ENCODE measurements around the gene ATP2B1. TPM values are rescaled to one million over a fixed set of nuclear protein-coding genes. Genes with fewer than 3 reads are reported as not detected.

The ATP2B1 gene
- total and polyA plus RNA-seq, 2 of the 13 experiments (the other 11 are each of a cell fraction or from before 2014, with no cell fraction given) = 12.1 to 60.2 TPM

DNA sequence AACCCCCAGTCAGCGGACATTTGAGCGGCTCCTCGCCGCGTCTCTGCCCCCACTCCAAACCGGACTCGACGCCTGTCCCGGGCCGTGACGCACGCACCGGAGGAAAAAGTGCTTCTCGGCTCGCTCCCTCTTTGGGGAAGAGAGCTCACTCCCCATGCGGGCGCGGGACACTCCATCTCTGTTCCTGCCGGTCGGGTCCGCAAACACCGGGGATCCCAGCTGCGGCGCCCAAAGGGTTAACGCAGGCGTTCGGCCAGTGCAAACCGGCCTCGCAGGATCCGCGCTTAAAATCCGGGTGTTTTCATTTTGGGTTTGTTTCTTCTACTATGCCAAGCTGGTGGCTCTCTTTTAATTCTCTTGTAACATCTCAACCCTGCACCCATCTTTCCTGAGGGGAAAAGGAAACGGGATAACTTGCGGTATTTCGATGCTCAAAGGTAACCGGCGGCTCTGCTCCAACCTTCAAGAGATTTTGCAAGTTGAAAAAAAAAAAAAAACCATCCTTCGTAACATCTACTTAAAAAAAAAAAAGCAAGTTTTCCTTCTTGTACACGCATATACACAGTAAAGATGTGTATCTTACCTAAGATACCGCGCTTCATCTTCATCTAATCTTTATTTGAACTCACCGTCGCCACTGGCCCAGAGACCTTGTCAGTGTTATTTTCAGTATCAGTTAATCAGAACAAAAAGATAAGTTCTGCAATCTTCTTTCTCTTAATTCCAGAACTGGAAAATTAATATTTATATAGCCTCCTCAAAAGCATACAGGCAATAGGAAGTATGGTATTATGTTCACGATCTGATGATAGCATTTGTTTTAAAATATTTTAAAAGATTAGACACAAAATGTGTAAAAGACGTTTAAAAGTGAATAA lies 1.6 kb upstream of the ATP2B1 start (continued):
- TF ChIP-seq GLI4 (CRISPR knock-in tag; IDR thresholded peaks at IDR 0.05; ENCODE audit: borderline replicate concordance) (no peak), THAP11 (CRISPR knock-in tag; IDR thresholded peaks at IDR 0.05) (no peak), REL (CRISPR knock-in tag; conservative IDR thresholded peaks at IDR 0.05) (no peak), ZNF333 (CRISPR knock-in tag; IDR thresholded peaks at IDR 0.05; ENCODE audit: borderline replicate concordance) (no peak; the same call in 1 of the 2 replicates), ZFP90 (CRISPR knock-in tag; IDR thresholded peaks at IDR 0.05; ENCODE audit: borderline replicate concordance) (peak; percentile 30; the same call in 1 of the 2 replicates), MYNN (CRISPR knock-in tag; IDR thresholded peaks at IDR 0.05; ENCODE audit: low read depth) (no peak), ZBTB7A (CRISPR knock-in tag; IDR thresholded peaks at IDR 0.05) (no peak), HOXA9 (CRISPR knock-in tag; IDR thresholded peaks at IDR 0.05; ENCODE audit: borderline replicate concordance) (0 out of 2 replicates have a peak, but pooled peaks have one; percentile 10), YY1 (IDR thresholded peaks at IDR 0.05; ENCODE audit: insufficient read depth, insufficient replicate concordance, low read depth, low read length) (no peak), FOXK2 (IDR thresholded peaks at IDR 0.05) (no peak), GFI1 (CRISPR knock-in tag; IDR thresholded peaks at IDR 0.05; ENCODE audit: borderline replicate concordance) (no peak), AGO2 (optimal IDR thresholded peaks at IDR 0.05; ENCODE audit: low read depth, low read length) (peak; percentile 65), ZNF543 (CRISPR knock-in tag; IDR thresholded peaks at IDR 0.05) (no peak), SP1 (IDR thresholded peaks at IDR 0.05) (no peak), SP1 (CRISPR knock-in tag; IDR thresholded peaks at IDR 0.05) (no peak), ZSCAN30 (CRISPR knock-in tag; IDR thresholded peaks at IDR 0.05) (0 out of 2 replicates have a peak, but pooled peaks have one; percentile 0), TEAD3 (CRISPR knock-in tag; optimal IDR thresholded peaks at IDR 0.05; ENCODE audit: borderline replicate concordance) (no peak)
- TF ChIP-seq, protein P1, sequence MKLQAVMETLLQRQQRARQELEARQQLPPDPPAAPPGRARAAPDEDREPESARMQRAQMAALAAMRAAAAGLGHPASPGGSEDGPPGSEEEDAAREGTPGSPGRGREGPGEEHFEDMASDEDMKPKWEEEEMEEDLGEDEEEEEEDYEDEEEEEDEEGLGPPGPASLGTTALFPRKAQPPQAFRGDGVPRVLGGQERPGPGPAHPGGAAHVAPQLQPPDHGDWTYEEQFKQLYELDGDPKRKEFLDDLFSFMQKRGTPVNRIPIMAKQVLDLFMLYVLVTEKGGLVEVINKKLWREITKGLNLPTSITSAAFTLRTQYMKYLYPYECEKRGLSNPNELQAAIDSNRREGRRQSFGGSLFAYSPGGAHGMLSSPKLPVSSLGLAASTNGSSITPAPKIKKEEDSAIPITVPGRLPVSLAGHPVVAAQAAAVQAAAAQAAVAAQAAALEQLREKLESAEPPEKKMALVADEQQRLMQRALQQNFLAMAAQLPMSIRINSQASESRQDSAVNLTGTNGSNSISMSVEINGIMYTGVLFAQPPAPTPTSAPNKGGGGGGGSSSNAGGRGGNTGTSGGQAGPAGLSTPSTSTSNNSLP (IDR thresholded peaks at IDR 0.05; ENCODE audit: low read depth, low read length) = no peak
- TF ChIP-seq, protein P2, sequence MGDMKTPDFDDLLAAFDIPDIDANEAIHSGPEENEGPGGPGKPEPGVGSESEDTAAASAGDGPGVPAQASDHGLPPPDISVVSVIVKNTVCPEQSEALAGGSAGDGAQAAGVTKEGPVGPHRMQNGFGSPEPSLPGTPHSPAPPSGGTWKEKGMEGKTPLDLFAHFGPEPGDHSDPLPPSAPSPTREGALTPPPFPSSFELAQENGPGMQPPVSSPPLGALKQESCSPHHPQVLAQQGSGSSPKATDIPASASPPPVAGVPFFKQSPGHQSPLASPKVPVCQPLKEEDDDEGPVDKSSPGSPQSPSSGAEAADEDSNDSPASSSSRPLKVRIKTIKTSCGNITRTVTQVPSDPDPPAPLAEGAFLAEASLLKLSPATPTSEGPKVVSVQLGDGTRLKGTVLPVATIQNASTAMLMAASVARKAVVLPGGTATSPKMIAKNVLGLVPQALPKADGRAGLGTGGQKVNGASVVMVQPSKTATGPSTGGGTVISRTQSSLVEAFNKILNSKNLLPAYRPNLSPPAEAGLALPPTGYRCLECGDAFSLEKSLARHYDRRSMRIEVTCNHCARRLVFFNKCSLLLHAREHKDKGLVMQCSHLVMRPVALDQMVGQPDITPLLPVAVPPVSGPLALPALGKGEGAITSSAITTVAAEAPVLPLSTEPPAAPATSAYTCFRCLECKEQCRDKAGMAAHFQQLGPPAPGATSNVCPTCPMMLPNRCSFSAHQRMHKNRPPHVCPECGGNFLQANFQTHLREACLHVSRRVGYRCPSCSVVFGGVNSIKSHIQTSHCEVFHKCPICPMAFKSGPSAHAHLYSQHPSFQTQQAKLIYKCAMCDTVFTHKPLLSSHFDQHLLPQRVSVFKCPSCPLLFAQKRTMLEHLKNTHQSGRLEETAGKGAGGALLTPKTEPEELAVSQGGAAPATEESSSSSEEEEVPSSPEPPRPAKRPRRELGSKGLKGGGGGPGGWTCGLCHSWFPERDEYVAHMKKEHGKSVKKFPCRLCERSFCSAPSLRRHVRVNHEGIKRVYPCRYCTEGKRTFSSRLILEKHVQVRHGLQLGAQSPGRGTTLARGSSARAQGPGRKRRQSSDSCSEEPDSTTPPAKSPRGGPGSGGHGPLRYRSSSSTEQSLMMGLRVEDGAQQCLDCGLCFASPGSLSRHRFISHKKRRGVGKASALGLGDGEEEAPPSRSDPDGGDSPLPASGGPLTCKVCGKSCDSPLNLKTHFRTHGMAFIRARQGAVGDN (CRISPR knock-in tag; IDR thresholded peaks at IDR 0.05) = peak; percentile 77
- TF ChIP-seq, protein P3, sequence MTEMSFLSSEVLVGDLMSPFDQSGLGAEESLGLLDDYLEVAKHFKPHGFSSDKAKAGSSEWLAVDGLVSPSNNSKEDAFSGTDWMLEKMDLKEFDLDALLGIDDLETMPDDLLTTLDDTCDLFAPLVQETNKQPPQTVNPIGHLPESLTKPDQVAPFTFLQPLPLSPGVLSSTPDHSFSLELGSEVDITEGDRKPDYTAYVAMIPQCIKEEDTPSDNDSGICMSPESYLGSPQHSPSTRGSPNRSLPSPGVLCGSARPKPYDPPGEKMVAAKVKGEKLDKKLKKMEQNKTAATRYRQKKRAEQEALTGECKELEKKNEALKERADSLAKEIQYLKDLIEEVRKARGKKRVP (CRISPR knock-in tag; IDR thresholded peaks at IDR 0.05) = no peak
- TF ChIP-seq, protein P4, sequence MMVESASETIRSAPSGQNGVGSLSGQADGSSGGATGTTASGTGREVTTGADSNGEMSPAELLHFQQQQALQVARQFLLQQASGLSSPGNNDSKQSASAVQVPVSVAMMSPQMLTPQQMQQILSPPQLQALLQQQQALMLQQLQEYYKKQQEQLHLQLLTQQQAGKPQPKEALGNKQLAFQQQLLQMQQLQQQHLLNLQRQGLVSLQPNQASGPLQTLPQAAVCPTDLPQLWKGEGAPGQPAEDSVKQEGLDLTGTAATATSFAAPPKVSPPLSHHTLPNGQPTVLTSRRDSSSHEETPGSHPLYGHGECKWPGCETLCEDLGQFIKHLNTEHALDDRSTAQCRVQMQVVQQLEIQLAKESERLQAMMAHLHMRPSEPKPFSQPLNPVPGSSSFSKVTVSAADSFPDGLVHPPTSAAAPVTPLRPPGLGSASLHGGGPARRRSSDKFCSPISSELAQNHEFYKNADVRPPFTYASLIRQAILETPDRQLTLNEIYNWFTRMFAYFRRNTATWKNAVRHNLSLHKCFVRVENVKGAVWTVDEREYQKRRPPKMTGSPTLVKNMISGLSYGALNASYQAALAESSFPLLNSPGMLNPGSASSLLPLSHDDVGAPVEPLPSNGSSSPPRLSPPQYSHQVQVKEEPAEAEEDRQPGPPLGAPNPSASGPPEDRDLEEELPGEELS (CRISPR knock-in tag; IDR thresholded peaks at IDR 0.05) = no peak
